GM18951 (cell line): ENCODE measurements around the gene PALD1.

Experiments used
- POLR2A ChIP-seq: IDR thresholded peaks from 4 replicates; pipeline ENCODE4 v1.6.1; 2011; ENCODE audit warnings: mild to moderate bottlenecking; ENCODE audit not compliant: insufficient read length, insufficient read depth; ENCODE audit errors: extremely low read depth
- in situ Hi-C: fragments of 300-500 bp; cut with MboI; formaldehyde crosslinking; loops from one replicate; pipeline ENCODE4 v1.12.0; 2022; ENCODE audit warnings: low sequenced_read_pairs, mixed read lengths, inconsistent platforms; ENCODE audit not compliant: unreplicated experiment

Gene PALD1

GRCh38 chr10:70532554-70533188 lies 54.1 kb downstream of the PALD1 start:
- in situ Hi-C loops, result no loop called here
- TF ChIP-seq POLR2A, result no peak

- TF ChIP-seq POLR2A, result no peak
- in situ Hi-C loops, result no loop called here
Observed at GRCh38 chr10:70533189-70533558, 54.6 kb downstream of the PALD1 start.

GRCh38 chr10:70534281-70534680 lies 55.7 kb downstream of the PALD1 start:
- in situ Hi-C loops, result no loop called here
- no peak for TF ChIP-seq POLR2A

- in situ Hi-C loops, result no loop called here
- TF ChIP-seq POLR2A, result no peak
Observed at GRCh38 chr10:70535001-70535400, 56.4 kb downstream of the PALD1 start.

- TF ChIP-seq POLR2A, result no peak
- in situ Hi-C loops, result no loop called here
Observed at GRCh38 chr10:70535451-70535850, 56.9 kb downstream of the PALD1 start.

DNA sequence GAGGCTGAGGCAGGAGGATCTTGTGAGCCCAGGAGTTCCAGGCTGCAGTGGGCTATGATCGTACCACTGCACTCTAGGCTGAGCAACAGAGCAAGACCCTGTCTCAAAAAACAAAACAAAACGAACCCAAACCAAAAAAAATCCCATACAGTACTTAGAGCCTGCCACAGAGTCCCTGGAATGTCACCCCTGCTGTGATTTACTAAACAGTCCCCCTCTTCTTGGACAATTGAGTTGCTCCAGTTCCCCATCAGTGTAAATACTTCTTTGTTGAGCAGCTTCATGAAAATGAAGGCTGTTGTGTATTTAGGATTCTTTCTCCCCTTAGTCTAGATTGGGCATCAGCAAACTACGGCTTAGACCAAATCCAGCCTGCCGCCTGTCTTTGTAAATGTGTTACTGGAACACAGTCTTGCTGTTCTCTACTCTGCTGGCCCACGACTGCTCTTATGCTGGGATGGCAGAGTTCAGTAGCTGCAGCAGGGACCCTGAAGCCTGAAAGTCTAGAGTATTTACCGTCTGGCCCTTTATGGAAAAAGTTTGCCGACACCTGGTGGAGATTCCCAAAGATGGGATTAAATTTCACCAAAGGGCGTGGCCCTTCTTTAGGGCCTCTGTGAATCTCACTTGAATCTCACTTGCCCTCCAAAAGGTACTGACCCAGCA lies 57.8 kb downstream of the PALD1 start:
- no peak for TF ChIP-seq POLR2A
- in situ Hi-C loops, result no loop called here

DNA sequence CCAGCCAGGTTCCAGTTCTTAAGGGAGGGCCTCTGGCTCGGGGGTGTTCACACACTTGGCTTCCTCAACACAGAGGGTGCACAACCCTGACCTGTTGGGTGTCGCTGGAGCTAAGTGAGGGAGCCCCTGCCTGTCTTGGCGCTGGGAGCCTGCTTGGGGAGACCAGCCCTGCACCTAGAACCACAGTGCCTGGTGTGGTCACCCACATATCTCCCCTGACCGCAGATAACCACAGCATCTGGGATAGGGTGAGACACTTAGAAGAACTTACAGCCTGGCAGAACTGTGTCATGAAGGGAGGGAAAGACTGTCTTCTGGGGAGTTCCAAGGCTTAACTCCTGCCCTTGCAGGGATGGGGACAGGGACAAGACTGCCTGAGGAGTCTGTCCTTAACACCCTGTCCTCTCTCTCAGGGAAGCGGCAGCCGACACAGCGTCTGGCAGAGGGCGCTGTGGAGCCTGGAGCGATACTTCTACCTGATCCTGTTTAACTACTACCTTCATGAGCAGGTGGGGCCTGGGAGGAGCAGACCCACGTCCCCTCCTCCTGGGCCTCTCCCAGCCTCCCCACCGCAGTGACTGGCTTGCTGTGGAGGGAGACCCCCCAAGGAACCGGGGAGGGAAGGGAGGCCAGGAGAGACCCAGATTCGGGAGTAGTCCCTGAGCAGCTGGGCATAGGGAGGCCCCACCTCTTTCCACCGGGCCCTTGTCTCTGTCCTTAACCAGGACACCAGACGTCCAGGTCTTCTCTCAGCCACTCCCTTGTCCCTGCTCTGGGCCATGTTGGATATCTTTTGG lies 59.0 kb downstream of the PALD1 start:
- TF ChIP-seq POLR2A, result no peak
- in situ Hi-C loops, result no loop called here

- no peak for TF ChIP-seq POLR2A
- in situ Hi-C loops, result no loop called here
Observed at GRCh38 chr10:70538195-70538520, 59.6 kb downstream of the PALD1 start.

- in situ Hi-C loops, result no loop called here
- TF ChIP-seq POLR2A, result no peak
Observed at GRCh38 chr10:70538731-70539338, 60.3 kb downstream of the PALD1 start.

GRCh38 chr10:70539471-70539870 lies 60.9 kb downstream of the PALD1 start:
- in situ Hi-C loops, result no loop called here
- TF ChIP-seq POLR2A, result no peak

DNA sequence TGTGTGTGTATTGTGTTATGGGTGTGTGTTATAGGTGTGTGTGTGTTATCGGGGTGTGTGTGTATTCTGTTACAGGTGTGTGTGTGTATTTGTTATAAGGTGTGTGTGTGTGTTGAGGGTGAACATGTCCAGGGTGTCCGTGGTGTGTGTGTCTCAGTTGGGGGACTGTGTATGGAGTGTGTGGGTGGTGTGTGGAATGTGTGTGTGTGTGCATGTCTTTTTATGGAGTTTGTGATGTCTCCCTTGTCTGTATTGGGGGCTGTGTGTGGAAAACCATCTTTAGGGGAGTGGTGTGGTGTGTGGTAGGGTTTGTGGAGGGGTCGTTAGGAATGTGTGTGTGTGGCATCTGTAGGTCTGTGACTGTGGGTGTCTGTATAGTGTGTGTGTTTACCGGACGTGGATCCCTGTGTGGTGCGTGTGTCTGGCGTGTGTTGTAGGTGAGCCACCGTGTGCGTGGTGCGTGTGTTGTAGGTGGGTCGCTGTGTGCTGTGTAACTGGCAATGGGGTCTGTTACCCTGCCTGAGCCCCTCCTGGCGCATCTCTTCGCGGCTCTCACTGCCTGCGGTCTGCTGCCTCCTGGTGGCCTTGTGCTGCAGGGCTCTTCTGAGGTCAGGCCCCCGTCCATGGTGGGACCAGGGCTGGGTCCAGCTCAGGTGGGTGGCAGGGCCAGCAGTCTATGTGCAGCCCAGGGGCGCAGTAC lies 61.7 kb downstream of the PALD1 start:
- in situ Hi-C loops, result loop anchor here (10.0 kb wide), 1 partner anchor 75 kb away; no protein-coding TSS in a partner anchor
- TF ChIP-seq POLR2A, result no peak

DNA sequence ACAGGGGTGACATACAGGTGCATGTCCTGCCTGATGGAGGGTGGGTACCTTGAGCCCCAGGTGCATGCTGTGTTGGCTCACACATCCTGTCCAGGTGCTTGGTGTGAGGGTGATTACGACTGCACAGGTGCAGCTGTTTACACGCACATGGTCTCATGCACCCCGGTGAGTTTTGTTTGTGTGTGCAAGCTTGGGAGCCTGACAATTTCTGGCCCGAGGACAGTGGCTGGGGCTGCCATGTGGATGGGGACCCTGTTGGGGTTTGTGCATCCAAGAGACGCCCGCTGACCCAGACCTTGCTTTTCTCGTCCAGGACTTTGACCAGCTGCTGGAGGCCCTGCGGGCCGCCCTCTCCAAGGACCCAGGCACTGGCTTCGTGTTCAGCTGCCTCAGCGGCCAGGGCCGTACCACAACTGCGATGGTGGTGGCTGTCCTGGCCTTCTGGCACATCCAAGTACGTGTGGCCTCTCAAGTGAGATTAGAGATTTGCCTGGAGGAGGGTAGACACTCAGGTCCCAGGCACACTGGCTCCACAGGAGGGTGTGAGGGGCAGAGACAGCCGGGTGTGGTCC lies 62.3 kb downstream of the PALD1 start:
- TF ChIP-seq POLR2A, result no peak
- in situ Hi-C loops, result loop anchor here (10.0 kb wide), 1 partner anchor 76 kb away; no protein-coding TSS in a partner anchor
